ENCODE data around the gene CIC. TPM values are rescaled to one million over a fixed set of nuclear protein-coding genes. Genes with fewer than 3 reads are reported as not detected.

Gene CIC
- total RNA-seq, 1 experiment from 2014 or later, result 48.5 TPM

GRCh38 chr19:42244347-42245220, 24.5 kb upstream of the CIC start:
- peak; percentile 92 for DNase-seq (ENCODE audit: low spot score)

- no peak for DNase-seq (ENCODE audit: low spot score)
Measured at GRCh38 chr19:42245231-42245630, 23.8 kb upstream of the CIC start.

- peak; percentile 75 for DNase-seq (ENCODE audit: low spot score)
Measured at GRCh38 chr19:42246143-42246921, 22.7 kb upstream of the CIC start.

- DNase-seq (ENCODE audit: low spot score), result no peak
Measured at GRCh38 chr19:42246922-42247639, 22.0 kb upstream of the CIC start.

- no peak for DNase-seq (ENCODE audit: low spot score)
Measured at GRCh38 chr19:42247640-42248199, 21.3 kb upstream of the CIC start.

GRCh38 chr19:42248270-42249148, 20.5 kb upstream of the CIC start:
- no peak for DNase-seq (ENCODE audit: low spot score)

- no peak for DNase-seq (ENCODE audit: low spot score)
Measured at GRCh38 chr19:42249149-42249750, 19.8 kb upstream of the CIC start.

- no peak for DNase-seq (ENCODE audit: low spot score)
Measured at GRCh38 chr19:42249769-42250168, 19.3 kb upstream of the CIC start.

- no peak for DNase-seq (ENCODE audit: low spot score)
Measured at GRCh38 chr19:42250183-42250665, 18.8 kb upstream of the CIC start.

GRCh38 chr19:42250666-42251531, 18.2 kb upstream of the CIC start:
- peak; percentile 56 for DNase-seq (ENCODE audit: low spot score)

- DNase-seq (ENCODE audit: low spot score), result no peak
Measured at GRCh38 chr19:42251572-42252358, 17.3 kb upstream of the CIC start.

GRCh38 chr19:42252365-42253244, 16.4 kb upstream of the CIC start:
- peak; percentile 59 for DNase-seq (ENCODE audit: low spot score)

- DNase-seq (ENCODE audit: low spot score), result peak; percentile 53
Measured at GRCh38 chr19:42253245-42254088, 15.6 kb upstream of the CIC start.

- peak; percentile 67 for DNase-seq (ENCODE audit: low spot score)
Measured at GRCh38 chr19:42254089-42254849, 14.8 kb upstream of the CIC start.

- DNase-seq (ENCODE audit: low spot score), result peak; percentile 75
Measured at GRCh38 chr19:42254850-42255765, 13.9 kb upstream of the CIC start, which contains the start of gene ERF. Gene ERF, minus strand, starts transcription at chr19:42255128. Its CDS starts 129 bp downstream, at chr19:42254999.
